Stimulated activated naive CD8-positive, alpha-beta T cell treated with anti-CD3 and anti-CD28 coated beads, Interleukin-15, amount 100 ng/mL, for 72 hours (primary cell): ENCODE measurements around the gene CCDC77.
A peak's percentile ranks its signal among the peaks of the same experiment; 100 is the strongest.
"Not testable (repeated sequence)": the region's sequence is repeated elsewhere in the genome, so short reads cannot be mapped to it uniquely, and the experiment has no call there.

Experiments
- ATAC-seq: fragments of 150-1000 bp; cut with Tn5 transposase; 2 replicates; pipeline ENCODE4 v1.10.0; 2021; ENCODE audit warnings: mild to moderate bottlenecking, moderate library complexity
- DNase-seq, 2 donors: peaks; one replicate each; pipeline ENCODE4 v3.0.0; 2021 to 2022
- H3K27ac Mint-ChIP-seq, 2 donors: one replicate each; pipeline ENCODE4 v1.8.0; 2022; ENCODE audit warnings: mild to moderate bottlenecking in 2 of 2, mixed read lengths in 2 of 2, moderate library complexity in 2 of 2
- H3K27me3 Mint-ChIP-seq: one replicate; pipeline ENCODE4 v1.8.0; 2022; ENCODE audit warnings: mixed read lengths
- H3K4me1 Mint-ChIP-seq: one replicate; pipeline ENCODE4 v1.8.0; 2022; ENCODE audit warnings: mild to moderate bottlenecking, mixed read lengths
- H3K4me3 Mint-ChIP-seq, 2 donors: one replicate each; pipeline ENCODE4 v1.8.0; 2022; ENCODE audit warnings: mild to moderate bottlenecking in 2 of 2, mixed read lengths in 2 of 2, moderate library complexity in 1 of 2
- H3K9me3 Mint-ChIP-seq, 2 donors: one replicate each; pipeline ENCODE4 v1.8.0; 2022; ENCODE audit warnings: mixed read lengths in 2 of 2

Gene CCDC77

DNA sequence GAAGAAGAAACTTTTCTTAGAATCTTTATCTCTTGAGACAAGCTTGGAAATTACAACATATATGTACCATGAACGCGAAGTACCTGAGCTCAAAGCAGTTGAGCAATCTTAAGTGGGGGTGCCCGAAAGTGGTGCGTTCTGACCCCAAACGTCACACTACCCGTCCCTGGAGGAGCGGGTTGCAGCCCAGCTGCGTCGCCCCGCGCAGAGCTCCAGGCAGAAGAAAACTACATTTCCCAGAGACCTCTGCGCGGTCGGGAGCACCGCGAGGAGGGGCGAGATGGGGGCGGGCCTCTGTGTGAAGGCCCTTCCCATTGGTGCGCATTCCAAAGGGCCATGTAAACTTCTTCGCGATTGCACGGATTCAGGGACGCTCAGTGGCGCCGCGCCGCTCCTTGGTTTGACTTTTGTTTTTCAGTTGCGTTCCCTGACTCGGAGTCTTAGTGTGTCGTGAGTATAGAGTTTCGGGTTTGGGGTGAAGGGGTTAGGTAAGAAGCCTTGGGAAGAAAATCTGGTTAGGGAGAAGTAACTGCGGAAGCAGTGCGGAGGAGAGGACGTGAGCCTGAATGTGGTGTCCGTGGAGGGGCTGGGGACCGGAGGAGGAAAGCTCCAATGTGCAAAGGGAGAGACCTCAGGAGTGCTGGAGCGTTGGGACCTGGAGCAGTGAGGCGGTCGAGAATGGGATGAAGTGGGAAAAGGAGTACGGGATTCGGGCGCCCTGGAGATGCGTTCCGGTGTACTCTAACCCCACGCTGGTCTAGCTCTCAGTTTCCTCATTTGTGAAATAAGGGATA is at the start of gene CCDC77:
CCDC77 (plus strand) TSS at position 410 of the 794 bp plus-strand sequence. CDS start 7,740 bp downstream, outside the sequence.
- H3K27ac Mint-ChIP-seq = no peak within 1 kb of the TSS
- H3K27me3 Mint-ChIP-seq = no peaks in the 10 kb centered on the region
- ATAC-seq (peak; percentile 97), DNase-seq (peak; percentile 96)
- no peaks in the 10 kb centered on the region for H3K9me3 Mint-ChIP-seq
- H3K4me1 Mint-ChIP-seq = peaks cover 6% of the 10 kb centered on the region
- no peak within 1 kb of the TSS for H3K4me3 Mint-ChIP-seq

DNA sequence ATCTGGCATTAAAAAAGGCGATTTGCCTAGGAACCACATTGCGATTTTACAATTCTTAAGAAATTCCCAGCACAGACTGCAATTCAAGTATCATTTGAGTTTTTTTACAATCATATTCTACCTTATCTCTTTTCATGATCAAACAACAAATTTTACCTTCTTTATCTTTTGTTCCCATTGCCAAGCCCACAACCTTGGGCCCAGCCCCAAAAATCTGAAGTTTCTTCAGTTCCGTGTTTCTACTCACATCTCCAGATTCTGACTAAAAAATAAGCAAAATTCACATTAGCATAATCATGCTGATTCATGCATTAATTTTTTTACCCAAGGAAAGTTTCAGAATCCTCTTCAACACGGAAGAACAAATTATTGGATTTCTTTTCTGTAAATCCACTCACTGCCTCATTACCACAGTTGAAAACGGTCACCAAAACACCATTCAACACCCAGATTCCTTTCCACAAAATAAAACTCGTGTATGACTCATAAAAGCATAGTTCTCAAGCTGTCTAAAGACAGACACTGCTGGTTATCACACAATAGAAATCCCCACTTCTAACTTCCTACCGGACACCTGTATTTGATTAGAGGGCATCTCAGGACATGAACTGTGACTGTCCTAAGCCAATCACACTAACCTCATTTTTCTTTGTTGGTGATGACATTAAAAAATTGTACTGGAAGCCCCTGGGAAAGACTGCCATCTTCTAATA is 45.0 kb upstream of the CCDC77 start:
- Mint-ChIP-seq H3K4me1 (peaks cover 18% of the 10 kb centered on the region), H3K9me3 (no peaks in the 10 kb centered on the region), H3K4me3 (no peak overlapping the region), H3K27ac (peak overlapping the region in 1 of 2 donors; percentile 31), H3K27me3 (no peaks in the 10 kb centered on the region)
- DNase-seq (no peak), ATAC-seq (no peak)

DNA sequence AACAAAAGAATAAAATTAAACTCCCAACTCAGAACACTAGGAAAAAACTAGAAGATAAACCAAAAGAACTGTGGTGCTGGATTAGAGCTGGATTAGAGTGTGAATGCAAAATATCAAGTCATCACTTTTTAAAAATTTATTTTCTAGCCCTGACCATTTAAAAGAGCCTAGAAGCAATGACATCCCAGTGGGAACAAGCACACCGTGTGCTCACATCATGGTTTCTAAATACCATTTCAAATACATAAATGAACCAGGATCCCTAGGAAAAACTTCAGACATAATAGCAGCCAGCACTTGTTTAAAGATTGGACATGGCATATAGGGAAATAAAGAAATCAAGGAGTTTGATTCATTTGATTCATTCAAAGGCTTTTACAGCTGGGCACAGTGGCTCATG is 42.4 kb upstream of the CCDC77 start:
- Mint-ChIP-seq H3K27me3 (no peaks in the 10 kb centered on the region), H3K4me3 (no peak overlapping the region), H3K27ac (no peak overlapping the region), H3K9me3 (no peaks in the 10 kb centered on the region), H3K4me1 (peaks cover 18% of the 10 kb centered on the region)
- ATAC-seq (no peak), DNase-seq (no peak)

DNA sequence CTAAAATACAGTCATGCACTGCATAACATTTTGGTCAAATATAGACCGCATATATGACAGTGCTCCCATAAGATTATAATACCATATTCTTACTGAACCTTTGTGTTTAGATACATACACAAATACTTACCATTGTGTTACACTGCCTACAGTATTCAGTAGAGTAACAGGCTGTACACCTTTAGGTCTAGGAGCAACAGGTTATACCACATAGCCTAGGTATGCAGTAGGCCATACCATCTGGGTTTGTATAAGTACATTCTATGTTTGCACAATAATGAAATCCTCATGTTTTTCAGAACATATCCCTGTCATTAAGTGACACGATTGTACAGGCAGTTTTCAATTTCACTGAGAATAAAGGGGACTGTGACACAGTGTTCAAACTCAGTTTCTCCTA is 34.6 kb upstream of the CCDC77 start:
- ATAC-seq = no peak
- Mint-ChIP-seq H3K27me3 (no peaks in the 10 kb centered on the region), H3K4me1 (peaks cover 4% of the 10 kb centered on the region), H3K9me3 (no peaks in the 10 kb centered on the region), H3K4me3 (no peak overlapping the region), H3K27ac (no peak overlapping the region)
- DNase-seq = no peak

DNA sequence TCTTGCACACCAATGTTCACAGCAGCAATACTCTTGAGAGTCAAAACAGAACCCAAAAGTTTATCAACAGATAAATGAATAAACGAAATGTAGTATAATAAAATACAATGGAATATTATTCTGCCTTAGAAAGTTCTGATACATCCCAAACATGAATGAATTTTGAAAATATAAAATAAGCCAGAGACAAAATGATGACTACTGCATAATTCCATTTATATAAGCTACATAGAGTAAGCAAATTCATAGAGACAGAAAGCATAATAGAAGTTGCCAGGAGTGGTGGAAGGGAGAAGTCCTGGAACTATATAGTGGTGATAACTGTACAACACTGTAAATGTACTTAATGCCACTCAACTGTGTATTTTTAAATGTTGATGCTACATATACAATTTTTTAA is 33.5 kb upstream of the CCDC77 start:
- DNase-seq (no peak), ATAC-seq (no peak)
- Mint-ChIP-seq H3K27me3 (no peaks in the 10 kb centered on the region), H3K27ac (no peak overlapping the region), H3K4me3 (no peak overlapping the region), H3K4me1 (peaks cover 4% of the 10 kb centered on the region), H3K9me3 (peaks cover 0 to under 1% of the 10 kb centered on the region in 2 donors)

DNA sequence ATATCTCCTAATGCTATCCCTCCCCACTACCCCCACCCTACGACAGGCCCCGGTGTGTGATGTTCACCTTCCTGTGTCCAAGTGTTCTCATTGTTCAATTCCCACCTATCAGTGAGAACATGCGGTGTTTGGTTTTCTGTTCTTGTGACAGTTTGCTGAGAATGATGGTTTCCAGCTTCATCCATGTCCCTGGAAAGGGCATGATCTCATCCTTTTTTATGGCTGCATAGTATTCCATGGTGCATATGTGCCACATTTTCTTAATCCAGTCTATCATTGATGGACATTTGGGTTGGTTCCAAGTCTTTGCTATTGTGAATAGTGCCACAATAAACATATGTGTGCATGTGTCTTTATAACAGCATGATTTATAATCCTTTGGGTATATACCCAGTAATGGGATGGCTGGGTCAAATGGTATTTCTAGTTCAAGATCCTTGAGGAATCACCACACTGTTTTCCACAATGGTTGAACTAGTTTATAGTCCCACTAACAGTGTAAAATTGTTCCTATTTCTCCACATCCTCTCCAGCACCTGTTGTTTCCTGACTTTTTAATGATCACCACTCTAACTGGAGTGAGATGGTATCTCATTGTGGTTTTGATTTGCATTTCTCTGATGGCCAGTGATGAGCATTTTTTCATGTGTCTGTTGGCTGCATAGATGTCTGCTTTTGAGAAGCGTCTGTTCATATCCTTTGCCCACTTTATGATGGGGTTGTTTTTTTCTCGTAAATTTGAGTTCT is 30.5 kb upstream of the CCDC77 start:
- H3K4me1 Mint-ChIP-seq, H3K4me3 Mint-ChIP-seq, H3K27me3 Mint-ChIP-seq, H3K27ac Mint-ChIP-seq, DNase-seq, ATAC-seq: not testable (repeated sequence)
- peaks cover 11 to 23% of the 10 kb centered on the region in 2 donors for H3K9me3 Mint-ChIP-seq

DNA sequence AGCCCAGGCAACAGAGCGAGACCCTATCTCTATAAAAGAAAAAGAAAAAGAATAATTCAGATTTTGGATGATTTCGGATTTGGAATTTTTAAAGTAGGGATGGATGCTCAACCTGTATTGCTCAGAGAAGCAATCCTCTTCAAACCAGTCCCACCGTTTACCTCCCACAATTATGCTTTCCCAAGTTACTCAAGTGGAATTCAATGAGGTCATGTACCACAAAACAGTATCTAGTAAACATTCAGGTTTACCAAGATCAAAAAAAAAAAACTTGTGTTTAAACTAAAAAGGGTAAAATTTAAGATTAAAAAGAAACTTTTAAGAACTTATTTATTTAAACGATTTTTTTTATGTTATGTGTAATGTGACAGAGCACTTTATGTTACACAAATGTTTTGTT is 14.8 kb upstream of the CCDC77 start:
- H3K27me3 Mint-ChIP-seq = no peaks in the 10 kb centered on the region
- no peak for ATAC-seq
- peaks cover 20% of the 10 kb centered on the region for H3K4me1 Mint-ChIP-seq
- no peaks in the 10 kb centered on the region for H3K9me3 Mint-ChIP-seq
- H3K27ac Mint-ChIP-seq = no peak overlapping the region
- no peak for DNase-seq
- peak overlapping the region; percentile 61 to 96 for H3K4me3 Mint-ChIP-seq

DNA sequence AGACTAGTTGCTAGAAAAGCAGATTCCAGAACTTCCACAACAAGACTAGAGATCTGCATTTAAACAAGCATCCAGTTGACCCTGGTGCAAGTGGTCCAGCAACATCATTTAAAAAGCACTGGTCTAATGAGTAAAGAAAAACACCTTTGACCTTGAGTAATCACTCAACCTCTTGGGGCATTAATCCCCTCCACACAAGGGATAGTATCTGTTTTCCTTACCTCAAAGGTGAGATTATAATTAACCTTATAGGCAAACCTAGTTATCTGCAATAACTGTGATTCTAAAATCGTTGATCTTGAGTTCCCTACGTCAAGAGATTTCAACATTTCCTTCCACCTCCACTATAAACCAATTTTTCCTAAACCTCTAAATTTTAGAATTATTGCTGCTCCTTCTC is 13.4 kb upstream of the CCDC77 start:
- H3K4me1 Mint-ChIP-seq = peaks cover 20% of the 10 kb centered on the region
- ATAC-seq (no peak), DNase-seq (no peak)
- no peaks in the 10 kb centered on the region for H3K27me3 Mint-ChIP-seq
- peak overlapping the region; percentile 91 to 97 for H3K27ac Mint-ChIP-seq
- peak overlapping the region; percentile 90 to 96 for H3K4me3 Mint-ChIP-seq
- no peaks in the 10 kb centered on the region for H3K9me3 Mint-ChIP-seq

DNA sequence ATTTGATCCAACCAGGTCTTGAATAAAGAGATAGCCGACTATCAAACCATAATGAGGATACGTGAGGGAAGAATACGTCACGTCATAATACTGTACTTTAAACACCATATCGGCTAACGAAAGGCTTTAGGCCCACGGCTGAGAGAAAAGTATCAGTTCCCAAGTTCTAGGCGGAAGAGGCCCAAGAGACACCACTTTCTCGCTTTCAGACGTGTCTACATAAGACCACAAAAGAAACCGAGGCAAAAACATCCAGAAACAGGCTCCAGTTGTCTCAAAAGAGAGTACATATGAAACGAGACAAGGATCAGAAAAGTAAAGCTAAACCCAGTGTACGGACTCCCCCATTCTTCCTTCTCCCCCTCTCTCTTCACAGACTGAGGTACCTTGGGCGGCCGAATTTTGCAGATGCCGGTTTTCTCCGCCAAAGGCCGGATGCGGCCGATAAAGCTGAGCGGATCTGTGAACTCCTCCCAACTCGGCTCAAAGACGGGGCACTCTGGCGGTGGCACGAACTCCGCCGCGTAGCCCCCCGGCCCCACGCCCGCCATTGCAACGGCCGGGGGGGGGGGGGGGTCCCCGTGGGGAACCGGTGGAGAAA is 12.8 kb upstream of the CCDC77 start:
- H3K4me3 Mint-ChIP-seq = peak overlapping the region; percentile 90 to 96
- peaks cover 20% of the 10 kb centered on the region for H3K4me1 Mint-ChIP-seq
- H3K27ac Mint-ChIP-seq = peak overlapping the region; percentile 91 to 97
- ATAC-seq (peak; percentile 65), DNase-seq (peak; percentile 54 to 62)
- H3K9me3 Mint-ChIP-seq = no peaks in the 10 kb centered on the region
- H3K27me3 Mint-ChIP-seq = no peaks in the 10 kb centered on the region

DNA sequence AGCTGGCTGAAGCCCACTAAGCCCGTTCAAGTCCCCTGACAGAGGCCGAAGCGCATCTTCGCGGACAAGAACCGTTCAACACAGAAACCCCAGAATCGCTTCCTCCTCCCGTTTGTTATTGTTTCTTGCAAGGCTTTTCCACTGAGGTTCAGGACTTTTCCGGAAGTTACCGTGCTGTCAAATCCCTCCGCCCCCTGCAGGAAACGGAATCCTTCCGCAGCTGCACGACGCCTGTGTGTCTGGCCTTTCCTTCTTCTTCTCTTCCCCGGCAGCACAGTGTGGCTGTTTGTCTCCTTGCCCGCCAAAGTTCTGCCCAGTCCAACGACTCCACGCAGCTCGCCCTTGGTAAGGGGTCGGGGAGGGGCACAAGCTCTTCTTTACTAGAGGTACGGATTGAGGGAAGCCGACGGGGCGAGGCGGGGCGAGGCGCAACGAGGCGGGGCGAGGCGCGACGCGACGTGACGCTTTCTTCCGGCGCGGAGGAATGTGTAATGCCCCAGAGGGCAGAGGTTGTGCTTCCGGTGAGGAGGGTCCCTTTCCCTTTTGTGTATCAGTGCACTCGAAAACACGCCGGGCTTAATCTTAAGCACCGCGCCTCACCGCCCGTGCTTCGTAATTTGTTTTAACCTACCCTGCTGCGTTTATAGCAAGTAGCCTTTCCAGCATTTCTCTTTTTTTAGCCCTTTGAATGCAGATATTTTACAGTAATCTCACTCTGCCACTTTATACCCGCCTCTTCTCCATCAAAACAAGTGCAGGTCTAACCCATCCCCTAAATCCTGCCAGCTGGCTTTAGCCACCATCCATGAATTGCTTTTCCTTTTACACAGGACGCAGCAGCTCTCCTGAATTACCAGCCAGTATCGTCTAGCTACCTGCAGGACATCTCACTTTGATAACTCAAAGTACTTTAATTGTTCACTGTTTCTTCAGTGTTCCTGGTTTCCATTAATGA is 12.0 kb upstream of the CCDC77 start, which contains the start of gene KDM5A:
KDM5A (minus strand) TSS at position 179 of the 955 bp plus-strand sequence. CDS start 229 bp downstream, outside the sequence.
- Mint-ChIP-seq H3K9me3 (no peaks in the 10 kb centered on the region), H3K4me3 (peak within 1 kb of the TSS; percentile 90 to 96), H3K27ac (peak within 1 kb of the TSS; percentile 97 to 99), H3K4me1 (peaks cover 14% of the 10 kb centered on the region), H3K27me3 (no peaks in the 10 kb centered on the region)
- ATAC-seq (peak; percentile 98), DNase-seq (peak; percentile 89 to 92)

DNA sequence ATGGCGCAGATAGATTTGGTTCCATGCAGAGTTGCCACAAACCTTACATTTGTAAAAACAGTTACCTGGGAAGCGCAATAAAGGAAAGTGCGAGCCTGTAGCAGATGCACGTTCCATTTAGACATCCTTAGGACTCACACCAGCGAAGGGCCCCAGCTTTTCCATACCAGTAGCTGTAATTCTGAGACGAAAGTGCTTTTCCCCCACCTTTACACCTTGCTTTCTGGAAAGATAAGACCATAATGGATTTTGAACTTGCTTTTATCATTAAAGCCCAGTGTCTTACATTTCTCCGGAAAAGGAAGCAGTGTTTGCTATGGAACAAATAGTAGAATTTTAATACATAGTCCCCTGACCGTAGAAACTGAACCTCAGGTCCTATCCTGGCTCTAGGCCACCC is 616 bp upstream of the CCDC77 start:
- Mint-ChIP-seq H3K9me3 (no peaks in the 10 kb centered on the region), H3K27me3 (no peaks in the 10 kb centered on the region), H3K4me1 (peaks cover 6% of the 10 kb centered on the region), H3K4me3 (no peak overlapping the region), H3K27ac (no peak overlapping the region)
- no peak for DNase-seq
- no peak for ATAC-seq

DNA sequence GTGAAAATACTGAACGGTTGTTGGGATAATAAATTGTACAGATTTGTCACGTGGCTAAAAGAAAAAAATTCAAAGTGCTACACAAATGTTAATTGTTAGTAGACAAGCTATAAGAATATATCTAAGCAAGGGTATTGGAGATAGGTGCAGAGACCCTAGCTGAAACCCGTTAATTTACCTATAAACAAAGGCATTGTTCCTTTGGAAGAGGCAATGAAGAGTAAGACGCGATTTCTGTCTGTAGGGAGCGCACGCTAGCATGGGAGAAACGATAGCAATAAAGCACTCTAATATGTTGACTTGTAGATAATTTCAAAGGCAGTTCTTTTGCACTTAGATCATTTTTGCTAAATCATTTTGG is 565 bp downstream of the CCDC77 start:
- ATAC-seq = no peak

DNA sequence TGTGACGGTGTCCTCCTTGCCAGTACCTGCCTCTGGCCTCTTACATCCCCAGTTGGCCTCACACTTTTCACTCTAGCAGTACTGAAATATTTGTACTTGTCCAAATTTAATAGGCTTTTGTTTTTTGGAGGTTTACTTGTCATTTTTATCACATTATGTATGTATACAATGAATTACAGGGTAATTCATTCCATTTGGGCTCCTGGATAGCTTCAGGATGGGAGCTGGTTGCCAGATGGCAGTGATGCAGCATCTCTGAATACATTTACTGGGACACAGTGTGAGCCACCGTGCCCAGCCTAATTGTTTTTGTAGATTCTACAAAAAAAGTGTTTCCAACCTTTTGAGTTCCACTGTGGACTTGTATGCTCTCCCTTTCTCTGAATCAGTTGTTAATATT is 13.4 kb downstream of the CCDC77 start:
- no peaks in the 10 kb centered on the region for H3K9me3 Mint-ChIP-seq
- no peaks in the 10 kb centered on the region for H3K4me1 Mint-ChIP-seq
- DNase-seq (no peak), ATAC-seq (no peak)
- peak overlapping the region in 1 of 2 donors; percentile 2 for H3K27ac Mint-ChIP-seq
- no peaks in the 10 kb centered on the region for H3K27me3 Mint-ChIP-seq
- H3K4me3 Mint-ChIP-seq = no peak overlapping the region

More for the DNA sequence above, 565 bp downstream of the CCDC77 start:
- no peaks in the 10 kb centered on the region for H3K9me3 Mint-ChIP-seq
- no peak overlapping the region for H3K27ac Mint-ChIP-seq
- no peak overlapping the region for H3K4me3 Mint-ChIP-seq
- DNase-seq = no peak
- peaks cover 6% of the 10 kb centered on the region for H3K4me1 Mint-ChIP-seq
- no peaks in the 10 kb centered on the region for H3K27me3 Mint-ChIP-seq

DNA sequence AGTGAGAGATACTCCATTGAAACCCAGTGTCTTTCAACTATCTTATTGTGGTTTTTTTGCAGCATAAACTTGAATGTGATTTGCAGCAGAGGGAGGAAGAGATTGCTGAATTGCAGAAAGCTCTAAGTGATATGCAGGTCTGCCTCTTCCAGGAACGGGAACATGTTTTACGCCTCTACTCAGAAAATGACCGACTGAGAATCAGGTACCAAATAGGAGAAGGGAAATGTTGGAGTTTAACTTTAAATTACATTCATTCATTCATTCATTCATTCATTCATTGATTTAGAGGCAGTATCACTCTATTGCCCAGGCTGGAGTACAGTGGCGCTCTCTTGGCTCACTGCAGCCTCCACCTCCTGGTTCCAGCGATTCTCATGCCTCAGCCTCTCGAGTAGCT is 17.0 kb downstream of the CCDC77 start:
- ATAC-seq (no peak), DNase-seq (no peak)
- Mint-ChIP-seq H3K4me3 (no peak overlapping the region), H3K4me1 (no peaks in the 10 kb centered on the region), H3K9me3 (no peaks in the 10 kb centered on the region), H3K27me3 (no peaks in the 10 kb centered on the region), H3K27ac (no peak overlapping the region)
